ENCODE measurements around the gene NIPAL3.
A peak's percentile ranks its signal among the peaks of the same experiment; 100 is the strongest.

Gene NIPAL3

DNA sequence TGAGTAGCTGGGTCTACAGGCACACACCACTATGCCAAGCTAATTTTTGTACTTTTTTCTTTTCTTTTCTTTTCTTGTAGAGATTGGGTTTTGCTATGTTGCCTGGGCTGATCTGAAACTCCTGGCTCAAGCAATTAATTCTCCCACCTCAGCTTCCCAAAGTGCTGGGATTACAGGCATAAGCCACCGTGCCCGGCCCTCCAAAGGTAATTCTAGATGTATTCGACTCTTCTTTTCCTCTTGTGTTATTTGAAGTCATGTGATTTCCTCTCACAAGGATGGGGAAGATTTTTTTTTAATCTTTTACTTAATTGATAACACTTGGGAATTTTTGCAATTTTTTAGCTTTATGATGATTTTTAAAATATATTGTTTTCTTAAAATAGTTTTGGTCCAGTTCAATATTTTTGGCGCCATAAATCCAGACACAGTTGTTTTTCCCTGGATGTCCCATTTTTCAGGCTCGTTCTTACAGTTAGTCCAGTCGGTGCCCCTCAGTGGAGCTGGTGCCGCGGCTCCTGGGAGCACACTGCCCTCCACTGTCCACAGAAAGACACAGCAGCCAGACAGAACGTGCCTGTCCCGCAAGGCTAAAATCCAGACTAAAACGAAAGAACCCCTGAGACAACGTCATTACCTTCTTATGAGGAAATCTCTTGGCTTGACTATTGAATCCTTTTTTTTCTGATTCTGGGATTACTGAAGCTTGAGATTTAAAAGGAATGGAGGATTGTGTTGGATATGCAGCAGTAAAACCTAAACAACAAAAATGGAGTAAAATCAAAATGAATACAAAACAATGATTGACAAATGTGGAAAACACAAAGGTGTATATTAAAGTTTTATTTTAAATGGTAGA is 24.4 kb upstream of the NIPAL3 start:
- DNase-seq (ENCODE audit: low read depth): peak; percentile 46

DNA sequence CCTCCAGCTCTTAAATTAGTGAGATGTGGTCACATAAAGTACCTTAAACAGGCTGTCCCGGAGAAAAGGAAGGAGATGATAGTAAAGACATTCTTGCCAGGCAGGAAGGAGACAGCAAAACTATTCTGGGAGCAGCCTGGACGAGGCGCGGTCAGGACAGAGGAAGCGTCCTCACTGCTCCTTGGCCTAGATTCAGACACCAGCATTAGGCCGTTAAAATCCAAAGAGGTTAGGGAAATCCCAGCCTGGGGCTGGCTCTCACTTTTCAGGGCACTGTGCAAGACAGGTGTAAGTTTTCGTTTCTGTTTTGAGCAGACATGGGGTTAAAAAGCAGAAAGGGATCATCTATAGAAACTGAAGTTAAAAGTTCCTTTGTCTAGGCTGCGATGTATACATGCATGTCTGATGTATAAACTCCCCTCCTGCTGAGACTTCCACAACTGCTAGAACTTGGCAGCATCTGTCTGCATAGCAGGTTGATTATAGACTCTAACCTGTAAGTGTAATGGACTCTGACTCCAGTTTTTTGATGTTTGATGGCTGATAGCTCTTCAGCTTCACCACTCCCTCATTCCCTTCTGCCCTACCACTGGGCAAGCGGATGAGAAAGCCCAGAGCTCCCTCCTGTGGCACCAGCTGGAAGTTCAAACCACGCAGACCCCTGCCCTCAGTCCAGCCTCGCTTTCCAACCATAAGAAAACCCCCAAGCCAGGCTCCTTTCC is 23.6 kb upstream of the NIPAL3 start:
- peak; percentile 49 for DNase-seq (ENCODE audit: low read depth)

DNA sequence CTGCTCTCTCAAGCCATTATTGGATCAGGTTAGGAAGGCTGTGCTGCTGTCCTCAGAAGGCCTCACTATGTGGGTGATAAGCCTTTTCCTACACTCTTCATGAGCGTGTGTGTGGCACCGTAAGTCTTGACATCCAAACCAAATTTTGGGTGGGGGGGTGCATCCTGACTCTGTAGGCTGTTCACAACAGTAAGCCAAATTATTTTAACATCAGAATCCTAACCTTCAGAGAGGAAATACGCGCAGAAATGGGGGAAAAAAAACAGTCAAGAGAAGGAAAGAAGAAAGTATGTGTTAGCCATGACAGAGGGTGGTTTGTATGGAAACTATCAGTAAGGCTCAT is 23.0 kb upstream of the NIPAL3 start:
- DNase-seq (ENCODE audit: low read depth): no peak

DNA sequence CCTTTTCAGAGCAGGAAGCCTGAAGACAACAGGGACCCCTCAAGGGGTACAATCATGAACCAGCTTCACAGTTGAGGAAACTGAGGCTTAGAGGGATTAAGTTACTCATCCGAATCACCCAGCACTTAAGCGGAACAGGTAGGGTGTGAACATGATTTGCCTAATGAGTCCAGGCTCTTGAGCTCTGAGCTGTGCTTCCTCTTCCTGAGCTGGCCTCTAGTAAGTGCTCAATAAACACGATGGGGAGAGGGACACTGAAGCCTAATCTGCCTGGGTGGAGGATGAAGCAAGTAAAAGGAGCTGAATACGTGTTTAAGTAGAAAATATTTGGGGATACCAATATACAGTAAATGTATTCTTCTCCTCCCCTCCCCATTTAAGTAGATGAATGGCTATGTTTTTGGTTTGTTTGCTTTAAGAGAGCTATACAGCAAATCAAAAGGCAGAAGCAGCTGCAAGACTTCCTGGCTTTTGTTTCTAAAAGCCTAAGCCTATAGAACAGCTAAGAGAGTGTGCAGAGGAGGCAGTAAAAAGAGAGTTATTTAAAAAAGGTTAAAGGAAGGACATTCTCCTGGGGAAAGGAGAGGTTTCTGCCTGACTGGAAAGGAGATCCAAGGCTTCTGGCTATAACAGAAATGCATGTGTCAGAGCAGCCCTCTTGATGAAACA is 22.5 kb upstream of the NIPAL3 start:
- no peak for DNase-seq (ENCODE audit: low read depth)

DNA sequence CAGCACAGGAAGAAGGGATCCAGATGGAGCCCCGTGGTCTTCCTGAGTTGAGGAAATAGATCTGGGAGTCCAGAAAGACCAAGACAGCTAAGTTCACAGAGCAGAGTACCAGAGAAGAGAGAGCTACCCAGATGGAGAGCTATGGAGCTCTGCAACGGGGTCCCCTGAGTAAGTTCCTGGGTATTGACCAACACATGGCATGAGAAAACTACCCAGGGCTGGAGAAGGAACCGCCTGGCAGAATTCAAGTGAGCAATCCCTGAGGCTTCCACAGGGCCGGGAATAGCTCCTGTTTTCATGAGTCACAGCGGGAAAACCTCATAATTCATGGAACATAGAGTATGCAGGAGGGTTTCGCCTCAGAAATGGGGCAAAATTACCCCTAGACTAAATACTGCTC is 21.7 kb upstream of the NIPAL3 start:
- no peak for DNase-seq (ENCODE audit: low read depth)

DNA sequence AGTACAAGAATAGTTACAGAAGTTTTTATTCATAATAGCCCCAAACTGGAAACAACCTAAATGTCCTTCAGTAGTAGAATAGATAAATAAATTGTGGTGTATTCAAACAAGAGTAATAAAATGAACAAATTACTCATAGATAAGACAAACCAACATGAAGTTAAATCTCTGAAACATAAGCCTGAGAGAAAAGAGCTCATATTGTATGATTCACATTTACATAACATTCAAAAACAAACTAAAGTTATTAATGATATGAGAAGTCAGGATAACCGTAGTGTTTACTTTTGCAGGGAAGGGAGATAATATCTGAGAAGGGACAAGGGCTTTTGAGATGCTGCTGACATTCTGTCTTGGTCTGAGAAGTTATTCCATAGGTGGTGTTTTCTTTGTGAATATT is 15.5 kb upstream of the NIPAL3 start:
- no peak for DNase-seq (ENCODE audit: low read depth)

DNA sequence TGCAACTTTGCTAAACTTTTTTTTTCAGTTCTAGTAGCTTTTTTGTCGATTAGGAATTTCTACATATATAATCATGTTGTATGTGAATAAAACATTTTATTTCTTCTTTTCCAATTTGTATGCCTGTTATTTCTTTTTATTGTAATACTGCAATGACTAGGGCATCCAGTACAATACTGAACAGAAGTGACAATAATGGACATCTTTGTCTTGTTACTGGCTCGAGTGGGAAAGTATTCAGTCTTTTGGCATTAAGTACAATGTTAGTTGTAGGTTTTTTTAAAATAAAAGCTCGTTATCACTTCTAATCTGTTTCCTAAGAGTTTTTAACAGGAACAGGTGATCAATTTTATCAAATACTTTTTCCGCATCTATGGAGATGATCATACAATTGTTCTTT is 11.8 kb upstream of the NIPAL3 start:
- DNase-seq (ENCODE audit: low read depth): no peak

DNA sequence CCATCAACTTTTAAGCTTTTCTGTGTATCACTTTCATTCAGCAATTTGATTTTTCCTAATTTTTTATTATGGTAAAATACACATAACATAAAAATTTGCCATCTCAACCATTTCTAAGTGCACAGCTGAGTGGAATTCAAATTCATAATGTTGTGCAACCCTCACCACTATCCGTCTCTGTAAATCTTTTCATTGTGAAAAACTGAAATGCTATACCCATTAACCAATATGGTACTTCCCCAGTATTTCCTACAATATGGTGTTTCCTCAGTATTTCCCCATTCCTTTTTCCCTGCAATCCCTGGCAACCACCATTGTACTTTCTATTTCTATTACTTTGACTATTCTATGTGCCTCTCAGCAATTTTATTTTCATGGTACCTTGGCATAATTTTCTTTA is 8.8 kb upstream of the NIPAL3 start:
- no peak for DNase-seq (ENCODE audit: low read depth)

DNA sequence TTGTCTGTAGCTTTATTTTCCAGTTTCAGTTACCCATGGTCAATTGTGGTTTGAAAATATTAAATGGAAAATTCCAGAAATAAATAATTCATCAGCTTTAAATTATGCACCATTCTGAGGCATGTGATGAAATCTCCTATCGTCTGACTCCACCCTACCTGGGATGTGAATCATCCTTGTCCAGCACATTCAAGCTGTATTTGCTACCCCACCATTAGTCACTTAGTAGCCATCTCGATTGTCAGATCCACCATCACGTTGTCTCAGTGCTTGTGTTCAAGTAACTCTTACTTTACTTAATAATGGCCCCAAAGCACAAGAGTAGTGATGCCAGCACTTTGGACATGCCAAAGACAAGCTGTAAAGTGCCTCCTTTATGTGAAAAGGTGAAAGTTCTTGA is 6.1 kb upstream of the NIPAL3 start:
- no peak for DNase-seq (ENCODE audit: low read depth)

DNA sequence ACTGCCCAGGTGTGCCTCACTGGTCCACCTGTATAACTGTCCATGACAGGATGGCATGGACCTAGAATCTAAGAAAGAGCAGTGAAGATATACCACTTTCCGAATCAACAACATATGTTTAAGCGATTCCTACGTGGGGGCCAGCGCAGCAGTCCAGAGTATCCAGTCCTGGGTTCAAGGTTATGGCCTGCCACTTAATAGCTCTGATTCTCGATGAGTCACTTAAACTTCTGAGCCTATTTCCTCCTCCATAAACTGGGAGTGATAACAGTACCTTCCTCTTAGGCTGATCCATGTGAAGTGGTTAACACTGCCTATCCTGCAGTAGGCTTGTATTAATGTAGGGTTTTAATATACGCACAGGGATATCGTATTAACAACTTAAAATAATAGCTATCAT is 4.9 kb upstream of the NIPAL3 start:
- DNase-seq (ENCODE audit: low read depth): no peak

DNA sequence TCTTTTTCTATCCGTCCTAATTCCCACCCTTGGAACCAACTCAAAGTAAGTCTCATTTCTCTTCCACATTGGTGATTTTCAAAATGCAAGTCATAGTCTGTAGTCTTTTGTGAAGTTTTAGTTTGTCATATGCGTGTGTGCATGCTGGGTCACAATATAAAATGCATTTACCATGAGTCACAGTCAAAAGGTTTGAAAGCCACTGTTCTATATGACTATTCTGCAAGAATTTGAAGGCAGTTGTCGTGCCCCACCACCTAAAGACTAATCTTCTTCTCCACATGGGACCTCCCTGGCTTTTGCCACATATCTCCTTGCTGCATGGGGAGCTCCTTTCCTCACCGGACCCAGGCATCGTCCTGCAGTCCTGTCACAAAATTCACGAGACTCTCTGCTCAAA is 3.6 kb upstream of the NIPAL3 start:
- DNase-seq (ENCODE audit: low read depth): no peak

DNA sequence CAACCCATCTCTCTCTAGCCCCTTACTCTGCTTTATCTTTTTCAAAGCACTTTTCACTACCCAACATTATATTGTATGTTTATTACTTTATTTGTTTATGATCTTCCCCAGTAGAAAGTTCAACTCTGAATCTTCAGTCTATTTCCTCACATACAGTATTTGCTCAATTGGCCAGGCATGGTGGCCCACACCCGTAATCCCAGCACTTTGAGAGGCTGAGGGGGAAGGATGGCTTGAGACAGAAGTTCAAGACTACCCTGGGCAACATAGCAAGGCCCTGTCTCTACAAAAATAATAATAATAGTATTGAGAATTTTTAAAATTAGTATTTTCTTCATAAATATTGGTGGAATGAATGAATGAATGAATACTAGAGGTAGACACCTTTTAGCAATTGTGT is 3.2 kb upstream of the NIPAL3 start:
- DNase-seq (ENCODE audit: low read depth): no peak

DNA sequence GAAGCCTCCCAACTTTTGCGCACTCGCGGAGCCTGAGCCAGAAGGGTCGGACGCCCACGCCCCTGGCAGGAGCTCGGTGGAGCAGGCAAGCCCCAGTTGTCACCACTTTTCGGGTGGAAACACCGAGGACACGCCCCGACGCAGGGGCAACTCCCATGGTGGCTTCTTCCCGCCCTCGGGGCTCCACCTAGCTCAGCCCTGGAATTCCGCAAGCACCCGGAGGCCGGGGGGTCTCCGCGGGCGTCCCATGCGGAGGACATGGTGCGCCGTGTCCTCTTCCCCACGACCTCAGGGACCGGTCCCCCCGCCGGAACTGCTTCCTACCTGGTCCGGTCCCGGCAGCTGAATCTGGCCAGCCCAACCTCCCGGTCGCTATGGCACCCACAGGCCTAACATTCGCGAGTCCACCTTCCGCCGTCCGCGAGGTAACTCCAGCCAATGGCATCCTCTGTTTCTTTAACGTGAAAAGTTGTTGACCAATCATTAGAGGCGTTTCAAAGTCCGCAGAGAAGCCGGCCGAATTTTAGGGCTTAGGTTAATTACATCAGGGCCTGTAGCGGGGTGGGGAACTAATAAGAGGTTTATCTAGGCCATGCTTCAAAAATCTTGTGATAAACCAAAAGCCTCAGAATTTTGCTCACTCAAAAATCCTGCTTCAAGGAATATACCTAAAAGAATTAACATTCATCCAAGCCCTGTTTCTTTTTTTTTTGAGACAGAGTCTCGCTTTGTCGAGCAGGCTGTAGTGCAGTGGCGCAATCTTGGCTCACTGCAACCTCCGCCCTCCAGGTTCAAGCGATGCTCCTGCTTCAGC is 2.0 kb upstream of the NIPAL3 start, which contains the start of gene STPG1:
TSS of gene STPG1 (minus strand) at position 433 of the 814 bp plus-strand sequence. CDS start 12,394 bp downstream, outside the sequence.
- peak; percentile 72 for DNase-seq (ENCODE audit: low read depth)

DNA sequence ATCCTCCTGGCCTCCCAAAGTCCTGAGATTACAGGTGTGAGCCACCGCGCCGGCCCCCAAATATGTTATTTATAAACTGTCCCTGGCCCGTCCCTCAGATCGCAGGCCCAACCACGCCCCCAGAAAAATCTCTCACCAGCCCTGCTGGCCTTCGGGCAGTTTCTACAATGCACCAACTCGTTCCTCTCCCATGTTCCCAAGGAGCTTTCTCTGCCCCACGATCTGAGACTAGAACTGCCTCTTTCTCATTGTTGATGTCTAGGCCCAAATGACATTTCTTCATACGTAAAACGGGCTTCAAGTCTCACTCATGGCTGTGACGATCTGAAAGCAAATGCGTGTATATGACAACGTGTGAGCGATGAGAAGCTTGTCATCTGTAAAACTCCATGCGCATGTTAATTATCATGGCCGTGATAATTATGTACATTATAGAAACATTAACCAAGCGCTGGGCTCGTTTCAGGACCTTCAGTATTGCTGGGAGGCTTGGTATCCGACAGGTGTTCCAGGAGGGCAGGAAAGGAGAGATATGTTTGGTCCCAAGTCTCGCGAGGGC is 748 bp upstream of the NIPAL3 start:
- DNase-seq (ENCODE audit: low read depth): no peak

DNA sequence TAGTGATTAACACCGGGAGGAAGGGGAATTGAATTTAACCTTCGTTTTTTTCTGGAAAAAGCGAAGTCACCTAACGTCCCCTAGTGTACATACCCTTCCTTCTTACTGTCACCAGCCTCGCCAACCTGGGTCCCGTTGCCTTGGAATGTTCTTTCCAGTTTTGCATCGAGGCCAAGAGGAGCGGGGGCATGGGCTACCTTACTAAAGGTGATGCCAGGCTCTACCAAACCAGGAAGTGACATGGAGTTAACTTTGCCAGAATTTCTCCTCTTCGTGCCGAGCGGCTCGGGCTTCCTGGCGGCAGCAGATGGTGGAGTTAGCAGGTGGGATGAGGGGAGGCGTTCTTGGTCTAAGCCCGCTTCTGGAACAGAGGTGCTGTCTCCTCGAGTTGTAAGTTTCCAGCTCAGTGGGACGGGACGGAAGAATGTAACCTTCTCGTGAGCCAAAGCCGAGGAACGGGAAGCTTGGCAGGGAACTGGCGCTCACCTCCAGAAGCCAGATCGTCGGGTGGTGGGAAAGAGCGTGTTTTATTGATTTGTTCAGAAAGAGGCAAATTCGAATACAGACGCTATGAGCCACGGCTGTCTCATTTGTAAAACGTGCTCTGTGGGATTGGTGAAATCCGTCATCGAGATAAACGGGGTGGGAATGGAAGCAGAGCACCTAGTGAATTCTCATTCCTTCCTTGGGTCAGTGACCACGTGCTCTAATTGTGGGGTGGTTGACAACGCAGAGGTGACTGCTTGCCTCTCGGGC is 486 bp downstream of the NIPAL3 start:
- no peak for DNase-seq (ENCODE audit: low read depth)

DNA sequence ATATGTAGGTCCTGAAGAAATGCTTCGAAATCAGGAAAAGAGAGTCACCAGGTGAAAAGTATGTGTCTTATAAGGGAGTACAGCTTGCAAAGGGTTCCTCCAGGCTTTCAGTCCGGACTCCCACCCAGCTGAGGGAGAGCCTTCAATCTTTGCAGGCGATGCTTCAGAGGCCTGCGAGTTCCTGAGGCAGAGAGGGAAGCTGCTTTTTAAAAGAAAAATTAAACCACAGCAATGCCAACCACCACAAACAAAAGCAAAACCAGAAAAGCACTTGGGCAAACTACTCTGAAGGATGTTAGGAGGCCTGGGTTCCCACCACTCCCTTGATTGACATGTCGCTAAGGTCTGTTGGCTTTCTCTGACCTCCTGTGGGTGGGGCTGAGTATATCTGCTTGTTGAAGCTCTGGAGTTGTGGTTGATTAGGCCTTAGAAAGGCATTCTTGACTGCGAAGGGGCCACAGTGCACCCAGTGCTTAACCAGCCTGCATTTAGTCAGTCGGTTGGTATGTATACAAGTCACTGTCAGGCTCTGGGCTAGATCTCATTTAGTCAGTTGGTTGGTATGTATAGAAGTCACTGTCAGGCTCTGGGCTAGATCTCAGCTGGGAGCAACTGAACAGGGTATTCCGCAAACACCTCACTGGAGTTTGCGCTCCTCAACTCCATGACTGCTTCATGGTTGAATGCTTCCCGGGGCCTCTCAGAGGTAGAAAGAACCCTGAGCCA is 1.2 kb downstream of the NIPAL3 start:
- peak; percentile 30 for DNase-seq (ENCODE audit: low read depth)

DNA sequence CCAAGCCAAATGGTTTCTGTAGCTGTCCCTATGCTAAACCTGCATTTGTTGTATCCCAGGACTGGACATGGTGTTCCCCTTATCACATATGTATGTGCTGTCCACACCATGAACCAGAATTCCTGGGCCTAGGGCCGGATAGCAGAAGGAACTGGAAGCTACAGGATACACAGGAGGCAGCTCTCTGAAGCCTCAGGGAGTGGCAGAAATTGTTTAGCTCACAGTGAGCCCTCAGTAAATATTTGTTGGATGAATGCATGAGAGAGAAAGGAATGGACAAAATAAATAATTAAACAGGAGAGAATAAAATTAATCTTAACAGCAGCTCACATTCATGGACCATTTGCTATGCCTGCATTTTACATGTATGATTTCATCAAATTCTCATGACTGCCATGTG is 2.1 kb downstream of the NIPAL3 start:
- no peak for DNase-seq (ENCODE audit: low read depth)

DNA sequence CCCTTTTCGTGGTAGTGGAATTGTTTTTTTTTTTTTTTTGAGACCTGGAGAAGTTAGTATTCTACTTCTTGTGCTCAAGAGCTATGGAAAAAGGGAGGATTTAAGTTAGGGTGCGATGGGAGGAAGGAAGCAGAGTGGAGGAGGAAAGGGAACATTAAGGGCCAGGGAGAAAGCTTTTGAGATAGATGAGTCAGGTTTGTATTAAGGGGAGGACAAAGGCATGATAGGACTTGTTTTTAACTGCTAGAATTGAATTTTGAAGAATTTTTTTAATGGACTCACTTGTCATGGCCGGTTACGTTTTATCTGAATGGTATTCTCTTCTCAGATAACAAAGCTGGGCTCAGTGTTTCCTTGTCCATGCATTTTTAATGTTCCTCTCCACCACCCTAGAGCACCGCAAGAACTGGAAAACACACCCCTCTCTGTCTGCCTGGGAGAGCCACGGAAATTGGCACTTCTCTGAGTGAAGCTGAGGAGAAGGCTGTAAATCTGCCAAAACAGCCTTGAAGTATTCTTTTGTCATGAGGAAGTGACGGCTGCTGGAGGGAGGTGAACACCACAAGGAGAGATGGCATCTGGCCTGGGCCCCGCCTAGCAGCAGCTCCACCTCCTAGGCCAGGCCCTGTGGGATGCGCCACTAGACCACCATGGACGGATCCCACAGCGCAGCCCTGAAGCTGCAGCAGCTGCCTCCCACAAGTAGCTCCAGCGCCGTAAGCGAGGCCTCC is 3.5 kb downstream of the NIPAL3 start:
- no peak for DNase-seq (ENCODE audit: low read depth)

DNA sequence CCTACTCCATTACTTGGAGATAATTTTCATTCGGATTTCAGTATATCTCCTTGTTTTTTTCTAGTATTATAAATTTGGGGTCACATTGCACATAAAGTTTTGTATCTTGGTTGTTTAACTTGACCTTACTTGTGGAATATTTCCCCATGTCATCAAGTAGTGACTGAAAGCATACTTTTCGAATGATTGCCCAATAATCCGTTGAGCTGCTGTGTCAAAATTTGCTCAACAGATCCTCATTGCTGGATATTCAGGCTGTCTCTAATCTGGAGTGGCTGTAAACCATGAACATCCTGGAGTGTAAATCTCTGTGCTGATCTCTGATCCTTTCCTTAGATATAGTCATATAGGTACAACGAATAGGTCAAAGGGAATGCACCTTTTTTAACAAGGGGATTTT is 4.9 kb downstream of the NIPAL3 start:
- no peak for DNase-seq (ENCODE audit: low read depth)

DNA sequence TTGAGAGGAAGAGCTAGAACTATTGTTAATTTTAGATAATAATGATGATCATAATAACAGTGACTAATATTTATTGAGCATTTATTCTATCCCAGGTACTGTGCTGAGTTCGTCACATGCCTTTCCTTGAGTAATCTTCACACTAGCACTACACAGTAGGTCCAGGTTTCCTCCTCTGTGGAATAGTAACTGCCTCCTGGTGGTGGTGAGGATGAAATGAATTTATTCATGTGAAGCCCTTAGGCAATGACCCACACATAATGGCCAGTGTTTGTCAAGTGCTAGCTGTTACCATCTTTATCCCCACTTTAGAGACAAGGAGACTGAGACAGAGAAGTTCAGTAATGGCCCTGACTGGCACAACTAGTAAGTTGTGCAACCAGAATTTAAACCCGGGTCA is 5.9 kb downstream of the NIPAL3 start:
- no peak for DNase-seq (ENCODE audit: low read depth)
